Measurements from ENCODE around the gene TBC1D9B. TPM values are rescaled to one million over a fixed set of nuclear protein-coding genes. Genes with fewer than 3 reads are reported as not detected.

The TBC1D9B gene
- total RNA-seq, 1 donor from 2014 or later: 128 TPM

DNA sequence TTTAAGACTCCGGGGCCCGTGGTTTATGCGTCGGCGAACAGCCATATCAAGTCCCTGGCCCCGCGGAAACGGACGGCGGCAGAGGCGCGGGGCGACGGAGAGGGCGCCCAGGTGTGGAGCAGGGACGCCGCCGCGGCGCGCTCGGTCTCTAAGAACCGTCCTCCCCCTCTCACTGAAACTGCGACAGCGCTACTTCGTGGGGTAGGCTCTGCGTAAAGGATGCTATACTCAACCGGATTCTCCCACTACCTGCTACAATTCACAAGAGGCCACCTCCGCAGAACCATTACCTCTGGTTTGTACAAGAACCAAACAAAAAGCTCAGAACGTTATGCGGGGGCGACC is 49.5 kb downstream of the TBC1D9B start:
- DNase-seq (ENCODE audit: low spot score, unreplicated experiment): no peak
- H3K27ac Mint-ChIP-seq: peak overlapping the region; percentile 97
- H3K4me3 Mint-ChIP-seq (ENCODE audit: low read depth): peak overlapping the region; percentile 93
- TF ChIP-seq, protein P1, sequence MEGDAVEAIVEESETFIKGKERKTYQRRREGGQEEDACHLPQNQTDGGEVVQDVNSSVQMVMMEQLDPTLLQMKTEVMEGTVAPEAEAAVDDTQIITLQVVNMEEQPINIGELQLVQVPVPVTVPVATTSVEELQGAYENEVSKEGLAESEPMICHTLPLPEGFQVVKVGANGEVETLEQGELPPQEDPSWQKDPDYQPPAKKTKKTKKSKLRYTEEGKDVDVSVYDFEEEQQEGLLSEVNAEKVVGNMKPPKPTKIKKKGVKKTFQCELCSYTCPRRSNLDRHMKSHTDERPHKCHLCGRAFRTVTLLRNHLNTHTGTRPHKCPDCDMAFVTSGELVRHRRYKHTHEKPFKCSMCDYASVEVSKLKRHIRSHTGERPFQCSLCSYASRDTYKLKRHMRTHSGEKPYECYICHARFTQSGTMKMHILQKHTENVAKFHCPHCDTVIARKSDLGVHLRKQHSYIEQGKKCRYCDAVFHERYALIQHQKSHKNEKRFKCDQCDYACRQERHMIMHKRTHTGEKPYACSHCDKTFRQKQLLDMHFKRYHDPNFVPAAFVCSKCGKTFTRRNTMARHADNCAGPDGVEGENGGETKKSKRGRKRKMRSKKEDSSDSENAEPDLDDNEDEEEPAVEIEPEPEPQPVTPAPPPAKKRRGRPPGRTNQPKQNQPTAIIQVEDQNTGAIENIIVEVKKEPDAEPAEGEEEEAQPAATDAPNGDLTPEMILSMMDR (IDR thresholded peaks at IDR 0.05; ENCODE audit: unreplicated experiment): no peak
- H3K9me3 Mint-ChIP-seq (ENCODE audit: low read depth): no peaks in the 10 kb centered on the region
- no peaks in the 10 kb centered on the region for H3K27me3 Mint-ChIP-seq
- peaks cover 5% of the 10 kb centered on the region for H3K4me1 Mint-ChIP-seq (ENCODE audit: low read depth)
- H3K36me3 Mint-ChIP-seq (ENCODE audit: insufficient read depth): peaks cover 11% of the 10 kb centered on the region

DNA sequence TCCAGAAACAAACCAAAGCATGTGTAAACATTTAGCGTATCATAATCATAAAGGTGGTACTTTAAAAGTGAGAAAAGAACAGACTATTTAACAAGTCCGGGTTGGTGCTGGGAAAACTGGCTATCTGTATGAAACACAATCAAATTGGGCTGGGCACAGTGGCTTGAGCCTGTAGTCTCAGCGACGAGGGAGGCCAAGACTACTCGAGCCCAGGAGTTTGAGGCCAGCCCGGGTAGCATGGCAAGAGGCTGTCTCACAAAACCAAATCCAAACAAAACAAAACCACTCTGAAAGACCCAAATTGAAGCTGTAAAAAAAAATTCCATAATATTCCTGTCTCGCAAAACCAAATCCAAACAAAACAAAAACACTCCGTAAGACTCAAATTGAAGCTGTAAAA is 53.3 kb downstream of the TBC1D9B start:
- TF ChIP-seq, protein P1 (IDR thresholded peaks at IDR 0.05; ENCODE audit: unreplicated experiment): no peak

DNA sequence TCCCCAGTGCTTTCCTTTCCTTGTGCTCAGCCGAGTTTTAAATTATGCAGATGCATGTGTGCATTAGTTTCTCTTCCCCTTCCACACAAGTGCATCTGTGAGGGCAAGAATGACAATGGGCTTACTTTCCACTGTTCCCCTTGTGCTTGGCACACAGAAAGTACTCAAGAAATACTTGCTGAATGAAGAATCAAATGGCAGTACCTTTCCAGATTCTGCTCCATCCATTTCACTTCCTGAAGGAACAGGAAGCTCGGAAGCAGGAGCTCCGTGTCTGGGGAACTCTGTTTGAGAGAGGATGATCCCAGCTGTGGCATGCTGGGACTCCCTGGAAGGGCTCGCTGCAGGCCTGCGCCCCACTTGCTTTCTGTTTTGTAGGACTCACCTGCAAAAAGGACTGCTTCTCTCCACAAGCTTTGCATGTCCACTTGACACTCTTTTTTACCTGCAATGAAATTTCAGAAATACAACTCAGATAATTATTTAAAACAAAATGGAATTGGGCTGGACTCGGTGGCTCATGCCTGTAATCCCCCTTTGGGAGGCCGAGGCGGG is 54.6 kb downstream of the TBC1D9B start:
- TF ChIP-seq, protein P1 (IDR thresholded peaks at IDR 0.05; ENCODE audit: unreplicated experiment): no peak

More for the DNA sequence above, 53.3 kb downstream of the TBC1D9B start:
- H3K36me3 Mint-ChIP-seq (ENCODE audit: insufficient read depth): peaks cover 4% of the 10 kb centered on the region
- H3K4me1 Mint-ChIP-seq (ENCODE audit: low read depth): peaks cover 1% of the 10 kb centered on the region
- H3K27me3 Mint-ChIP-seq: no peaks in the 10 kb centered on the region
- no peak overlapping the region for H3K4me3 Mint-ChIP-seq (ENCODE audit: low read depth)
- DNase-seq (ENCODE audit: low spot score, unreplicated experiment): no peak
- no peaks in the 10 kb centered on the region for H3K9me3 Mint-ChIP-seq (ENCODE audit: low read depth)
- H3K27ac Mint-ChIP-seq: no peak overlapping the region

DNA sequence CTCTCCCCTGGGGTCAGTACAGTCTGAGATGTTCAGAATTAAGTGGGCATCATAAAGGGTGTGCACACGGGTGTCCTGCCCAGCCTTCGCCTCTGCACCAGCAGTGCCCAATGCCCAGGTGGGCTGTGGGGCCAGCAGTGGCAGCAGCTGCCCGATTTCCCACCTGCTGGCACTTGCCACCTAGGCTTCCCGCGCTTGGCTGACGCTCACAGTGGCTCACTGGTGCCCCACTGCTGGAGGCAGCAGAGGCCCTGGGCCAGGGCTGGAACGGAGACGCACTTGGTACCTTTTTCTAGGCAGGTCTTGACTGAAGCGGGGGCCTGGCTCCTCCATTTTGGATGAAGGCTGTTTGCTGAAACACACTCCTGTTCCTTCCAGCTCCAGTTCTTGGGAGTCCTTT is 66.1 kb downstream of the TBC1D9B start:
- TF ChIP-seq, protein P1 (IDR thresholded peaks at IDR 0.05; ENCODE audit: unreplicated experiment): no peak
- no peak overlapping the region for H3K4me3 Mint-ChIP-seq (ENCODE audit: low read depth)
- H3K4me1 Mint-ChIP-seq (ENCODE audit: low read depth): no peaks in the 10 kb centered on the region
- H3K27ac Mint-ChIP-seq: no peak overlapping the region
- H3K9me3 Mint-ChIP-seq (ENCODE audit: low read depth): peaks cover 9% of the 10 kb centered on the region
- H3K36me3 Mint-ChIP-seq (ENCODE audit: insufficient read depth): peaks cover 49% of the 10 kb centered on the region
- H3K27me3 Mint-ChIP-seq: no peaks in the 10 kb centered on the region
- no peak for DNase-seq (ENCODE audit: low spot score, unreplicated experiment)

More for the DNA sequence above, 54.6 kb downstream of the TBC1D9B start:
- Mint-ChIP-seq H3K27me3 (no peaks in the 10 kb centered on the region), H3K4me1 (ENCODE audit: low read depth) (peaks cover 1% of the 10 kb centered on the region), H3K27ac (no peak overlapping the region), H3K36me3 (ENCODE audit: insufficient read depth) (peaks cover 4% of the 10 kb centered on the region), H3K9me3 (ENCODE audit: low read depth) (no peaks in the 10 kb centered on the region), H3K4me3 (ENCODE audit: low read depth) (no peak overlapping the region)
- DNase-seq (ENCODE audit: low spot score, unreplicated experiment): no peak

DNA sequence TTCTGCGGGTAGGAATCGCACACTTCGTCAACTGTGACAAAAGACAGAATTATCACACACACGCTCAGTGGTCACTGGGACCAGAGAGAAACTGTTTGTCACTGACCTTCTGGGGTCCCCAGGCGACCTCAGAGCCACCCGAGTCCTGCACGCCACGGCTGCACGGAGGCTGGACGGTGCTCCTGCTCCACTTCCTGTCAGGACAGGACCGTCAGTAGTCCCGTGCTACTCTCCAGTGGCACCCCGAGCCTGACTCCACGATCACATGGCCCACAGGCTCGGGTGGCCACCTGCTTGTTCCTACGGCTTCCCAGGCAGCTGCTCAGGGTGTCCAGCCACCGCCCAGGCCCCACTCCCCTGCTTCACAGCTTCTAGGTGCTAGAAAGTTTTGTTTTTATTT is 66.9 kb downstream of the TBC1D9B start:
- Mint-ChIP-seq H3K27me3 (no peaks in the 10 kb centered on the region), H3K4me3 (ENCODE audit: low read depth) (no peak overlapping the region)

More for the DNA sequence above, 66.9 kb downstream of the TBC1D9B start:
- Mint-ChIP-seq H3K36me3 (ENCODE audit: insufficient read depth) (peaks cover 48% of the 10 kb centered on the region), H3K9me3 (ENCODE audit: low read depth) (peaks cover 5% of the 10 kb centered on the region), H3K27ac (no peak overlapping the region), H3K4me1 (ENCODE audit: low read depth) (no peaks in the 10 kb centered on the region)
- DNase-seq (ENCODE audit: low spot score, unreplicated experiment): no peak
- TF ChIP-seq, protein P1 (IDR thresholded peaks at IDR 0.05; ENCODE audit: unreplicated experiment): no peak

All from progenitor cell of endocrine pancreas (in vitro differentiated cells).